GM18861 (cell line): Measurements from ENCODE around the gene UNC93B1.
"Not testable (repeated sequence)": the region's sequence is repeated elsewhere in the genome, so short reads cannot be mapped to it uniquely, and the experiment has no call there.

Experiments used
- ATAC-seq: cut with Tn5 transposase; IDR thresholded peaks from one replicate; pipeline ENCODE4 v1.9.1; 2021; ENCODE audit not compliant: unreplicated experiment

Gene UNC93B1

GRCh38 chr11:67994387-67994786, 9.5 kb downstream of the UNC93B1 start:
- not testable (repeated sequence) for ATAC-seq

GRCh38 chr11:67993821-67994220, 10.1 kb downstream of the UNC93B1 start:
- ATAC-seq = not testable (repeated sequence)

GRCh38 chr11:67991347-67992121, 12.4 kb downstream of the UNC93B1 start:
- not testable (repeated sequence) for ATAC-seq

- not testable (repeated sequence) for ATAC-seq
These were observed 13.2 kb downstream of the UNC93B1 start for GRCh38 chr11:67990546-67991346.

- ATAC-seq = not testable (repeated sequence)
These were observed 18.6 kb downstream of the UNC93B1 start for GRCh38 chr11:67985302-67985701.

- no peak for ATAC-seq
These were observed 19.9 kb downstream of the UNC93B1 start for GRCh38 chr11:67983951-67984350.

GRCh38 chr11:67982255-67982857, 21.5 kb downstream of the UNC93B1 start:
- ATAC-seq = not testable (repeated sequence)

- ATAC-seq = not testable (repeated sequence)
These were observed 22.7 kb downstream of the UNC93B1 start for GRCh38 chr11:67981226-67981625.

GRCh38 chr11:67978766-67979418, 25.0 kb downstream of the UNC93B1 start:
- not testable (repeated sequence) for ATAC-seq

- ATAC-seq = not testable (repeated sequence)
These were observed 29.2 kb downstream of the UNC93B1 start for GRCh38 chr11:67974746-67975145.

- not testable (repeated sequence) for ATAC-seq
These were observed 38.0 kb downstream of the UNC93B1 start for GRCh38 chr11:67965830-67966348.

- not testable (repeated sequence) for ATAC-seq
These were observed 39.2 kb downstream of the UNC93B1 start for GRCh38 chr11:67964746-67965145.

GRCh38 chr11:67963879-67964278, 40.0 kb downstream of the UNC93B1 start:
- not testable (repeated sequence) for ATAC-seq

- ATAC-seq = not testable (repeated sequence)
These were observed 40.7 kb downstream of the UNC93B1 start for GRCh38 chr11:67963217-67963616.

GRCh38 chr11:67956236-67956635, 47.7 kb downstream of the UNC93B1 start:
- ATAC-seq = not testable (repeated sequence)

GRCh38 chr11:67955461-67956007, 48.4 kb downstream of the UNC93B1 start:
- not testable (repeated sequence) for ATAC-seq

GRCh38 chr11:67954971-67955370, 48.9 kb downstream of the UNC93B1 start:
- ATAC-seq = not testable (repeated sequence)

GRCh38 chr11:67954251-67954650, 49.6 kb downstream of the UNC93B1 start:
- not testable (repeated sequence) for ATAC-seq

GRCh38 chr11:67950705-67951104, 53.2 kb downstream of the UNC93B1 start:
- ATAC-seq = not testable (repeated sequence)

GRCh38 chr11:67947785-67948184, 56.1 kb downstream of the UNC93B1 start:
- not testable (repeated sequence) for ATAC-seq
